GM21786 (cell line): ENCODE measurements around the gene PUS3.
"Not testable (repeated sequence)": the region's sequence is repeated elsewhere in the genome, so short reads cannot be mapped to it uniquely, and the experiment has no call there.

Experiments
- ATAC-seq: cut with Tn5 transposase; IDR thresholded peaks from one replicate; pipeline ENCODE4 v1.9.1; 2021; ENCODE audit not compliant: unreplicated experiment

The PUS3 gene

DNA sequence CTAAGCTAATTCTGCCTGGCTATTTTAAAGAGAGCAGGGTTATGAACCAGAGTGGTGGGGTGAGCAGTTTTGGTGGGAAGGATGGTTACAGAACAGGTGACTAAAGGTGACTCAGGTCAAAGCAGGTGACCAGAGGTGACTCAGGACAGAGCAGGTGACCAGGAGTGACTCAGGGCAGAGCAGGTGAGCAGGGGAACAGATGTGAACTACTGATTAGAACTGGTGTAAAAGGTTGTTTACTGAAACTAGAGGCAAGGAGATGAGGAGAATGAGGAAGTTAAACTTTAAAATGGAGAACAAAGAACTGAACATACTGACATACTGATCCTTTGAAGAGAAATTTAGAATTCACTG, 30.9 kb downstream of the PUS3 start:
- no peak for ATAC-seq

DNA sequence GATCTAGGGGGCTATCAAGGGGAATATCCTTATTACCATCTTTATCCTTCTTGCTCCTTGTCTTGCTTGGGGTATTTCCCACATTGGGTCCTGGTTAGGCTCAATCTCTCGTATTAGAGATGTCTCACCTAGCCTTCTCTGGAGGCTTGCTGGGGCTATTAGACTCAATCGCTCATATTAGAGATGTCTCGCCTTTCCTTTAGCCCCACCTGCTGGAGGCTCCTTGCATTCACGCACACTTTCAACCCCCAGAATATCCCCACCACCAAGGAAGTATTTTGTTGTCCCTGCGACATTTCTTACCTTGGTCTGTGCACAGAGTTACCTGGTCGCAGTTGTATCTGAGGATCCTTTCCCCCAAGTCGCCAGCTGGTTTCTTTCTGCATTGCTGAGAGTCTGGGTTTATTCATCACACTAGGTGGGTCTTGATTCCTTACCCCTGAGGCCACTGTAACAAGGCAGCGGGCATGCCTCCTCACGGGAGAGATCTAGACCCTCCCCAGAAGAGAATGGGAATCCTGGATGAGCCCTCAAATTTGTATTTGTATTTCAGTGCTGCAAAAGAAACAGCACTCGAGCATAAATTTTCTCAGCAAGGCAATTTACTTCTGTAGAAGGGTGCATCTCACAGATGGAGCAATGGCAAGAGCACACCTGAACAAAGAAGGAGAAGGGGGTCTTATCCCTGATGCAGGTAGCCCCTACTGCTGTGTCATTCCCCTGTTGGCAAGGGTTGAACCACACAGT, 31.4 kb downstream of the PUS3 start:
- ATAC-seq = no peak

DNA sequence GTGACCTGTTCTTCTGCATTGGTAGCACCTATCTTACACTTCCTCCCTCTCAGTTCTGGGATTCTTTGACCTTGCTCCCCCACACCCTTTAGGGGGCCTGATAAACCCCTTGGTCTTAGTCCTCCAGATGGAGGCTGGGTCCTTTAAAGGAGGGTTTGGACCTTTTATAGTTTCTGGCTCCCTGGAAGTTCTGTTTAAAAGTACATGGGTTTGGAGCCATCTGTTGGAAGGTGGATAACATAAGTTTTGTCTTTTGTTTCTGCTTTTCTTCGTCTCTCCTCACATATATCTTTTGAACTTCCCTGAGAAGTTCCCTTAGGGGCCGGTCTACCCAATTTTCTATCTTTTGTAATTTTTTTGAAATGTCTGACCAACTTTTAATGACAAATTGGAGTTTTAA, 33.5 kb downstream of the PUS3 start:
- no peak for ATAC-seq

DNA sequence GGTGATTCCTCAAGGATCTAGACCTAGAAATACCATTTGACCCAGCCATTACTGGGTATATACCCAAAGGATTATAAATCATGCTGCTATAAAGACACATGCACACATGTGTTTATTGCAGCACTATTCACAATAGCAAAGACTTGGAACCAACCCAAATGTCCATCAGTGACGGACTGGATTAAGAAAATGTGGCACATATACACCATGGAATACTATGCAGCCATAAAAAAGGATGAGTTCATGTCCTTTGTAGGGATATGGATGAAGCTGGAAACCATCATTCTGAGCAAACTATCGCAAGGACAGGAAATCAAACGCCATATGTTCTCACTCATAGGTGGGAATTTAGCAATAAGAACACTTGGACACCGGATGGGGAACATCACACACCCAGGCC, 37.7 kb downstream of the PUS3 start:
- ATAC-seq = not testable (repeated sequence)

DNA sequence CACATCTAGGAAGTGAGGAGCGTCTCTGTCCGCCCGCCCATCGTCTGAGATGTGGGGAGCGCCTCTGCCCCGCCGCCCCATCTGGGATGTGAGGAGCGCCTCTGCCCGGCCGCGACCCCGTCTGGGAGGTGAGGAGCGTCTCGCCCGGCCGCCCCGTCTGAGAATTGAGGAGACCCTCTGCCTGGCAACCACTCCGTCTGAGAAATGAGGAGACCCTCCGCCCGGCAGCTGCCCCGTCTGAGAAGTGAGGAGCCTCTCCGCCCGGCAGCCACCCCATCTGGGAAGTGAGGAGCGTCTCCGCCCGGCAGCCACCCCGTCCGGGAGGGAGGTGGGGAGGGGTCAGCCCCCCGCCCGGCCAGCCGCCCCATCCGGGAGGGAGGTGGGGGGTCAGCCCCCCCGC, 40.2 kb downstream of the PUS3 start:
- not testable (repeated sequence) for ATAC-seq

DNA sequence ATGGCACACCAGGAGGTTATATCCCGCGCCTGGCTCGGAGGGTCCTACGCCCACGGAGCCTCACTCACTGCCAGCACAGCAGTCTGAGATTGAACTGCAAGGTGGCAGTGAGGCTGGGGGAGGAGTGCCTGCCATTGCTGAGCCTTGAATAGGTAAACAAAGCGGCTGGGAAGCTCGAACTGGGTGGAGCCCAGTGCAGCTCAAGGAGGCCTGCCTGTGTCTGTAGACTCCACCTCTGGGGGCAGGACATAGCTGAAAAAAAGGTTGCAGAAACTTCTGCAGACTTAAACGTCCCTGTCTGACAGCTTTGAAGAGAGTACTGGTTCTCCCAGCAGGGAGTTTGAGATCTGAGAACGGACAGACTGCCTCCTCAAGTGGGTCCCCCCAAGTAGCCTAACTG, 45.3 kb downstream of the PUS3 start:
- not testable (repeated sequence) for ATAC-seq

DNA sequence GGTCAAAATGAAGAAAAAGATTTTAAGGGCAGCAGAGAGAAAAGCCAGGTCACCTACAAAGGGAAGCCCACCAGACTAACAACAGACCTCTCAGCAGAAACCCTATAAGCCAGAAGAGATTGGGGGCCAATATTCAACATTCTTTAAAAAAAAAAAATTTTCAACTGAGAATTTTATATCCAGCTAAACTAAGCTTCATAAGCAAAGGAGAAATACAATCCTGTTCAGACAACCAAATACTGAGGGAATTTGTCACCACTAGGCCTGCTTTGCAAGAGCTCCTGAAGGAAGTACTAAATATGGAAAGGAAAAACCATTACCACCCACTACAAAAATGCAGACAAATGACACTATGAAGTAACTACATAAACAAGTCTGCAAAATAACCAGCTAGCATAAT, 56.8 kb downstream of the PUS3 start:
- no peak for ATAC-seq
